ENCODE results near the gene CRYAA.

GRCh38 chr21:43193088-43193650, 24.4 kb downstream of the CRYAA start:
- TF ChIP-seq POLR2AphosphoS5 (IDR thresholded peaks at IDR 0.05) (no peak), CTCF (IDR thresholded peaks at IDR 0.05) (no peak), POLR2A (IDR thresholded peaks at IDR 0.05) (no peak)

Data from sigmoid colon (tissue), 4 donors.